Measurements from ENCODE around the gene MAOA.

The MAOA gene

DNA sequence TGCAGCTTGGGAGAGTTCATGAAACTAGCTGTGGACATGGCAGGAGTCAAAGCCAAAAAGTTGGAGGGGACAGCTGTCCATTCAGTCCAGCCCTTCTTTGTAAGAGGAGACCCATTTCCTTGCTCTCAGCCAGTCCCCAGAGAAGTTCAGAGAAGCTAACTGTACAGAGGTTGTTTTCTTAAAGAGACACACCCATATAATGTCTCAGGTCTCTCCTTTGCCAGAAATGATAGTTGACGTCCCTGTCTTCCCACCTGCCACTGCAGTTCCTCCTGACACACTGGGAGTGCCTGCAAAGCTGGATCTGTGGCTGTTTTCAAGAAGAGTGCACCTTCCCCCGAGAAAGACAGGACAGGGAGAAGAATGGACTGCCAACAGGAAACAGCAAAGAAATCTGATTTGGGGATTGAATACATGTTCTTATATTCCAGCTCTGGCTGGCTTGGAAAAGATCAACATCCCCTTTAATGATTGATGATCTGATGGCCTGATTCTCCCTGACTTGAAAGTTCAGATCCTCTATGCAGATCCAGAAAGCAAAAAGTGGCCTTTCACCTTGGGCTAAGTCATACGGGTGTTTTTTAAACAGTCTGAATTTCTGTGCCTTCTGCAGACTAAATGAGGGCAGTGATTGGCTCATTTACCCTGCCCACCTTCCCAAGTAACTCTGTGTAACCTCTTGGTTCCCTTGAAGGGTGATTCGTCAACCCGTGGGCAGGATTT, 87.2 kb downstream of the MAOA start:
- no peak overlapping the region for H3K27ac Mint-ChIP-seq
- H3K36me3 Mint-ChIP-seq (ENCODE audit: low read depth): no peaks in the 10 kb centered on the region
- H3K4me3 Mint-ChIP-seq: no peak overlapping the region
- no peaks in the 10 kb centered on the region for H3K9me3 Mint-ChIP-seq
- H3K4me1 Mint-ChIP-seq: no peaks in the 10 kb centered on the region
- ATAC-seq (no peak), DNase-seq (no peak)
- no peaks in the 10 kb centered on the region for H3K27me3 Mint-ChIP-seq

DNA sequence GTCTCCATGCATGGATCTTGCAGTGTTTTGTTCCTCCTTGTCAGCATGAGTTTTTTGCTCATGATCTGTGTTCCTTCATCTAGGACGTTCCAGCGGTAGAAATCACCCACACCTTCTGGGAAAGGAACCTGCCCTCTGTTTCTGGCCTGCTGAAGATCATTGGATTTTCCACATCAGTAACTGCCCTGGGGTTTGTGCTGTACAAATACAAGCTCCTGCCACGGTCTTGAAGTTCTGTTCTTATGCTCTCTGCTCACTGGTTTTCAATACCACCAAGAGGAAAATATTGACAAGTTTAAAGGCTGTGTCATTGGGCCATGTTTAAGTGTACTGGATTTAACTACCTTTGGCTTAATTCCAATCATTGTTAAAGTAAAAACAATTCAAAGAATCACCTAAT, 88.2 kb downstream of the MAOA start:
- no peaks in the 10 kb centered on the region for H3K27me3 Mint-ChIP-seq
- H3K27ac Mint-ChIP-seq: no peak overlapping the region
- H3K36me3 Mint-ChIP-seq (ENCODE audit: low read depth): no peaks in the 10 kb centered on the region
- DNase-seq (no peak), ATAC-seq (no peak)
- H3K4me3 Mint-ChIP-seq: no peak overlapping the region
- H3K9me3 Mint-ChIP-seq: no peaks in the 10 kb centered on the region
- no peaks in the 10 kb centered on the region for H3K4me1 Mint-ChIP-seq

DNA sequence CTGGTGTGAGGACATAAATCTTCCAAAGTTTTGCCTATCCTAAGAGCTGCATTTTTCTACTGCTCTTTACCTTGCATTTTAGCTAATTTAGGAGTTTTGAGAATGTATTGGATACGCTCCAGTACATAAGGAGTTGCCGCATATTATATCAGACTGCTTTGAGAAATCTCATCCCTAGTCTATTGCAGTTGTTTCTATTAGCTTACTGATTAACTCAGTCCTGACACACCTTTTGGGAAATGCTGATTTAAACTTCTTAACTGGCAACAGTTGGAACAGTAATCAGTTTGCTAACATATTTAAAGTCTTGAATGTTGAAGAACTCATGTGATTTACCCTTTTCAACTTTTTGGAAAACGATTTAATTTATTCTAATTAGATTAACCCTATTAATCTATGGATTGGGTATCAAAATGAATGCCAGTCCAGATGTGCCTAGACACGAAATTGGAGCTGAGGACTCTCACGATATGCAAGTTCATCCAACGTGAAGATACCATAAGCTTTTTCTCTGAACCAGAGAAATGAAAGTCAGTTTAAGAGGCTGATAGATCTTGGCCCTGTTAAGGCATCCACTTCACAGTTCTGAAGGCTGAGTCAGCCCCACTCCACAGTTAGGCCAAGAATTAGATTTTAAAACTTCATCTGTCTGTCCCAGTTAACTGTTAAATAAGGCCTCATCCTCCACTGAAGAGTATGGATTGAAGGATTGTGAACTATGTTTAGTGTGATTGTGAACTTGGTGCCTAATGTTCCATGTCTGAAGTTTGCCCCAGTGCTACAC, 90.0 kb downstream of the MAOA start:
- Mint-ChIP-seq H3K27me3 (no peaks in the 10 kb centered on the region), H3K4me3 (no peak overlapping the region), H3K9me3 (no peaks in the 10 kb centered on the region), H3K4me1 (no peaks in the 10 kb centered on the region), H3K27ac (no peak overlapping the region), H3K36me3 (ENCODE audit: low read depth) (no peaks in the 10 kb centered on the region)
- ATAC-seq (no peak), DNase-seq (no peak)

DNA sequence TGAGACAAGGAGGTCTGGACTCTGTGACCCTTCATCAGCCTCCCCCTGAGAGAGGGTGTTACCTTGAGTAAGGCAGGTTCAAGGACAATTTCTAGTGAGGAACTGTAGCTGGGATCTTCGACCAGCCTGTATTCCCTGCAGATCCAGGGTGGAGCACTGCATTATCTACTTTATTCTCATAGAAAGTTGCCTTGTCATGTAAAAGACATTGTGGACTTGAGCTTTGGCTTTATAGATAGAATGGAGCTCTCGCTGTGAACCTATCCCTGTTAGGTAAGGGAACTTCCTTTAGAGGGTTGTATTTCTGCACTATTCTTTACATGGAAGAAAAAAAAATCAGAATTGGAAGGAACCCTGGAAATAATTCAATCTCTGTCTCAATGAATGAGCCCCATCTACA, 91.4 kb downstream of the MAOA start:
- Mint-ChIP-seq H3K4me3 (no peak overlapping the region), H3K27me3 (no peaks in the 10 kb centered on the region), H3K9me3 (no peaks in the 10 kb centered on the region), H3K36me3 (ENCODE audit: low read depth) (no peaks in the 10 kb centered on the region), H3K4me1 (no peaks in the 10 kb centered on the region), H3K27ac (no peak overlapping the region)
- ATAC-seq (no peak), DNase-seq (no peak)

DNA sequence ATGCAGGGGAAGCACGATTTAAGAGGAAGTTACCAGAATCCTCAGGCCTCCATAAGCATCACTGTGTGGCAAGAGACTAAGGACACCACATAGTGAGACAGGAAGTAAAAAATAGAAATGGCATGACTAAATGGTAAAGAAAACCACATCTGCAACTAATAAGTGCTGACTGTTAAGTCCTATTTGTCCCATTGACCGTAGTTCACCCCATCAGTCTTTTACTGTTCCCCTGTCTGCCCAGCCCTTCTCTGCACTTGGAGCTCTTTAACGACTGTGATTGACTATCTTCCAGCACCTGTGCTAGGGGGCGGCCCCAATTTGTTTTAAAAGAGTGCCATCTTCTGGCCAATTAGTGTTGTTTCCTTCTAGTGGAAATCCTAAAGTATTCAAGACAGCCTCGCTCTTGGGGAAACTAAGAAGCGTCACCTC, 94.2 kb downstream of the MAOA start:
- no peak overlapping the region for H3K27ac Mint-ChIP-seq
- no peak overlapping the region for H3K4me3 Mint-ChIP-seq
- ATAC-seq: peak; percentile 57
- no peaks in the 10 kb centered on the region for H3K4me1 Mint-ChIP-seq
- H3K27me3 Mint-ChIP-seq: no peaks in the 10 kb centered on the region
- DNase-seq: peak; percentile 4
- no peaks in the 10 kb centered on the region for H3K9me3 Mint-ChIP-seq
- no peaks in the 10 kb centered on the region for H3K36me3 Mint-ChIP-seq (ENCODE audit: low read depth)

DNA sequence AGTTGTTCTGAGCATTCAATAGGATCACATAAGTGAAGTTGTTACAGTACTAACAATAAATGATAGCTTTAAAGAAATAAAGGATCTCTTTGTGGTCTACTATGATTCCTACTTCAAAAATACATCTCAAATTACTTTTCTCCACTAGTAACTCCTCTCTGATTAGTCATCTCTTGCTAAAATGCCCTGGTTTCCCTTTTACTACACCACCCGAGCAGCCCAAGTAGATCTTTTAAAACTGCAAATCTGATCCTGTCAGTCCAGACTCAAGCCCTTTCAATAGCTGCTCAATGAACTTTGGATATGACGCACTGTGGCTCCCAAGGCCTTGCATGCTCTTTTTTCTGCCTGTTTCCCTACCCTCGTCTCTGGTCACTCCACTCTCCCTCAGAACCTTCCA, 97.5 kb downstream of the MAOA start:
- no peak overlapping the region for H3K4me3 Mint-ChIP-seq
- ATAC-seq (no peak), DNase-seq (no peak)
- no peaks in the 10 kb centered on the region for H3K9me3 Mint-ChIP-seq
- H3K4me1 Mint-ChIP-seq: no peaks in the 10 kb centered on the region
- H3K27ac Mint-ChIP-seq: no peak overlapping the region
- H3K27me3 Mint-ChIP-seq: no peaks in the 10 kb centered on the region
- no peaks in the 10 kb centered on the region for H3K36me3 Mint-ChIP-seq (ENCODE audit: low read depth)

DNA sequence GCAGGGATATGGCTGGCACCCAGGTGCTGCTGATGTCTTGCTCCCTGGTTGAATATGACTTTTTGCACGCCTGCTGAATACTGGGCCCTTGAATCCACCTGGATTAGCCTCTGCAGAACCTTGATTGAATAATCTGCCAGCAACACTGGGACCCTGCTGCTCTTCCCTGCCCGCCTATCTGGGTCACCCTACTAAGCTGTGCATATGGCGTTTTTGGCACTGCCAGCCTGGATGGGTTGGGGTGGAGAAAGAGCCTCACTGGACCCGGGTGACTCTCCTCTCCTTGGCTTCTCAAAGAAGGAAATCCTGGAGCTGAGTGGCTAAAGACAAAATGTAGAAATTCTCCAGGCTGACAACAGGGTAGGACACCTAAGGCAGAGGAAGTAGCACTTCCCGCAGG, 100.0 kb downstream of the MAOA start:
- DNase-seq (no peak), ATAC-seq (no peak)
- Mint-ChIP-seq H3K27me3 (no peaks in the 10 kb centered on the region), H3K4me1 (no peaks in the 10 kb centered on the region), H3K27ac (no peak overlapping the region), H3K36me3 (ENCODE audit: low read depth) (no peaks in the 10 kb centered on the region), H3K4me3 (no peak overlapping the region), H3K9me3 (no peaks in the 10 kb centered on the region)

DNA sequence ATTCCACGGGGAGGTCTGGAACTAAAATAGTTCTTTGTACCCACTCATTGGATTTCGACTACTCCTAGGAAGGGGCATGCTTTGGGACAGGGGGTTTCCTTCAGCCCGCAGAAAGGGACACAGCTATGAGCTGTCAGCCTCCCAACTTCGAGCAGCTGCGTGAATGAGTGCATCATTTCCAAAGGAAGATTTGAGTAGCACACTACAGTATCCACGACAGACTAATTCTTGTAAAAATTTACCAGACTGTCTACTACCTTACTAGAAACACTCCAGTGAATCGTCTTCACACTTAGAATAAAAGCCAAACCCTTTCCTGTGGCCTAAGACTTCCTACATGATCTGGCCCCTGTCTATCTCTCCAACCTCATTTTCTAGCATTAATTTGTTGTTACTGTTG, 101.9 kb downstream of the MAOA start:
- ATAC-seq (no peak), DNase-seq (no peak)
- Mint-ChIP-seq H3K4me3 (no peak overlapping the region), H3K27me3 (no peaks in the 10 kb centered on the region), H3K36me3 (ENCODE audit: low read depth) (no peaks in the 10 kb centered on the region), H3K27ac (no peak overlapping the region), H3K9me3 (no peaks in the 10 kb centered on the region), H3K4me1 (no peaks in the 10 kb centered on the region)

DNA sequence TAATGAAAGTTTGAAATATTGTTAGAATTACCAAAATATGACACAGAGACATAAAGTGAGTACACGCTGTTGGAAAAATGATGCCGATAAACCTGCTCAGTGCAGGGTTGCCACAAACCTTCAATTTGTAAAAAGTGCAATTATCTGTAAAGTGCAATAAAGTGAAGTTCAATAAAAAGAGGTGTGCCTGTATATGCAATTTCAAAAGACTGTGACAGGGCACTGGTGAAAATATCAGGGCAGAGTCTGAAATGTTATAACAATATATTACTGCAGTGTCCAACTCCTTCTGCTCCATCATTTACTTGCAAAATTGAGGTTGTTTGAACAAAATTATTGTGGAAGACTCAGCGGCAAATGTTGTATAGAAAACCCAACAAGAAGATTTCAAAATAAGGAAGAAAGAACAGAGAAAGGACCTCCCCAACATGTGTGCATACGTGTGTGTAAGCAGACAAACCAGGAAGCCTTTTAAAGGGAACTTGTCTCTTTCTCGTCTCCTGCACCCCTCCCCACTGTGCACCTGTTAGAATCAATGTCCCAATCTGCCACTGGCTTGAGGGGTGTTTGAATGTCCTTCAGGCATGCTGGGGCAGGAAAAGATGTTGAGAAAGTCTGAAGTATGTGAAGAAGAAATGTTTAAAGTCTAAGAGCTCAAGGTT, 130.0 kb downstream of the MAOA start:
- DNase-seq (no peak), ATAC-seq (no peak)
- Mint-ChIP-seq H3K27me3 (no peaks in the 10 kb centered on the region), H3K36me3 (ENCODE audit: low read depth) (no peaks in the 10 kb centered on the region), H3K4me1 (no peaks in the 10 kb centered on the region), H3K9me3 (peaks cover 7% of the 10 kb centered on the region), H3K27ac (no peak overlapping the region), H3K4me3 (no peak overlapping the region)

All from activated naive CD8-positive, alpha-beta T cell treated with anti-CD3 and anti-CD28 coated beads, Interleukin-2, amount 50 U/mL, for 24 hours (primary cell).